ENCODE results near the gene AZU1.

GRCh38 chr19:797528-798414 lies 29.9 kb upstream of the AZU1 start:
- TF ChIP-seq CTCF (IDR thresholded peaks at IDR 0.05) (peak in 2 of 5 experiments; percentile 33 to 61), POLR2A (IDR thresholded peaks at IDR 0.05) (no peak), EP300 (IDR thresholded peaks at IDR 0.05) (no peak)
